Aortic smooth muscle cell (primary cell): ENCODE data around the gene TDRD9. TPM values are rescaled to one million over a fixed set of nuclear protein-coding genes. Genes with fewer than 3 reads are reported as not detected.

Source experiments
- total RNA-seq: library from RNA; depleted of rRNA; stranded (reverse); fragments of >200 nt; gene quantifications from 2 replicates; pipeline ENCODE4 v1.2.3, GENCODE V29; 2014

The TDRD9 gene, protein sequence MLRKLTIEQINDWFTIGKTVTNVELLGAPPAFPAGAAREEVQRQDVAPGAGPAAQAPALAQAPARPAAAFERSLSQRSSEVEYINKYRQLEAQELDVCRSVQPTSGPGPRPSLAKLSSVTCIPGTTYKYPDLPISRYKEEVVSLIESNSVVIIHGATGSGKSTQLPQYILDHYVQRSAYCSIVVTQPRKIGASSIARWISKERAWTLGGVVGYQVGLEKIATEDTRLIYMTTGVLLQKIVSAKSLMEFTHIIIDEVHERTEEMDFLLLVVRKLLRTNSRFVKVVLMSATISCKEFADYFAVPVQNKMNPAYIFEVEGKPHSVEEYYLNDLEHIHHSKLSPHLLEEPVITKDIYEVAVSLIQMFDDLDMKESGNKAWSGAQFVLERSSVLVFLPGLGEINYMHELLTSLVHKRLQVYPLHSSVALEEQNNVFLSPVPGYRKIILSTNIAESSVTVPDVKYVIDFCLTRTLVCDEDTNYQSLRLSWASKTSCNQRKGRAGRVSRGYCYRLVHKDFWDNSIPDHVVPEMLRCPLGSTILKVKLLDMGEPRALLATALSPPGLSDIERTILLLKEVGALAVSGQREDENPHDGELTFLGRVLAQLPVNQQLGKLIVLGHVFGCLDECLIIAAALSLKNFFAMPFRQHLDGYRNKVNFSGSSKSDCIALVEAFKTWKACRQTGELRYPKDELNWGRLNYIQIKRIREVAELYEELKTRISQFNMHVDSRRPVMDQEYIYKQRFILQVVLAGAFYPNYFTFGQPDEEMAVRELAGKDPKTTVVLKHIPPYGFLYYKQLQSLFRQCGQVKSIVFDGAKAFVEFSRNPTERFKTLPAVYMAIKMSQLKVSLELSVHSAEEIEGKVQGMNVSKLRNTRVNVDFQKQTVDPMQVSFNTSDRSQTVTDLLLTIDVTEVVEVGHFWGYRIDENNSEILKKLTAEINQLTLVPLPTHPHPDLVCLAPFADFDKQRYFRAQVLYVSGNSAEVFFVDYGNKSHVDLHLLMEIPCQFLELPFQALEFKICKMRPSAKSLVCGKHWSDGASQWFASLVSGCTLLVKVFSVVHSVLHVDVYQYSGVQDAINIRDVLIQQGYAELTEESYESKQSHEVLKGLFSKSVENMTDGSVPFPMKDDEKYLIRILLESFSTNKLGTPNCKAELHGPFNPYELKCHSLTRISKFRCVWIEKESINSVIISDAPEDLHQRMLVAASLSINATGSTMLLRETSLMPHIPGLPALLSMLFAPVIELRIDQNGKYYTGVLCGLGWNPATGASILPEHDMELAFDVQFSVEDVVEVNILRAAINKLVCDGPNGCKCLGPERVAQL (N-terminal part only)
- total RNA-seq: 0.26 and 1.6 TPM in 2 replicates

DNA sequence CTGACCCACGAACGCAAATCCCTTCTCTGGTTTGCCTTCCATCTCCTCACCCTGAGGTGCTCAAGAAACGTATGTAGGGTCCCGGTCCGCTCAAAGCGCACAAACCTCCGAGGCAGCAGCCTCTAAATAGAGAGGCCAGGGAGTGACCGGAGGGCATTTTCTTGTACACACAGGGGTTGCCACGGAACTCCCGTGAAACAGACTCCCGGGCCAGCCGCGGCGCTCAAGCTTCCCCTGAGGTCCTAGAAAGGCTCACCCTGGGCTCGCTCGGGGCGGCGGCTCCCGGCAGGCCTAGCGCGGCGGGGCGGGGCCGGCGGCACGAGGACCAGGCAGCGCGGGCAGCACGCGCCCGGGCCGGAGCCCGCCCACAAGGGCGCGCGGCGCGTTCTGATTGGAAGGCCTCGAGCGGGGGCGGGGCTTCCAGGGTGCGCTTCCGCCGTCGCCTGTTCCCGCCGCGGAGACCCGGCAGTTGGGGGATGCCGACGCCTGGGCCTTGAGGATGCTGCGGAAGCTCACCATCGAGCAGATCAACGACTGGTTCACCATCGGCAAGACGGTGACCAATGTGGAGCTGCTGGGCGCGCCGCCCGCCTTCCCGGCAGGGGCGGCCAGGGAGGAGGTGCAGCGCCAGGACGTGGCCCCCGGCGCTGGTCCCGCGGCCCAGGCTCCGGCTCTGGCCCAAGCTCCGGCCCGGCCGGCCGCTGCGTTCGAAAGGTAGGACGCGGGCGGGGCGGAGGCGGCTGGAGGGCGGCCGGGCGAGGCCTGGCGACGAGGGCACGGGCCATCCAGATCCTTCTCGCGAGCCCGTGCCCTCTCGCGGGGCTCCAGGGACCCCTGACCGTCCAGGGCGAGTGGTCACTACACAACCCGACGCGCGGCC lies at the start of gene TDRD9:
Gene TDRD9, plus strand, starts transcription at position 446 of the 880 bp plus-strand sequence. Its CDS starts 54 bp downstream, at position 500.

DNA sequence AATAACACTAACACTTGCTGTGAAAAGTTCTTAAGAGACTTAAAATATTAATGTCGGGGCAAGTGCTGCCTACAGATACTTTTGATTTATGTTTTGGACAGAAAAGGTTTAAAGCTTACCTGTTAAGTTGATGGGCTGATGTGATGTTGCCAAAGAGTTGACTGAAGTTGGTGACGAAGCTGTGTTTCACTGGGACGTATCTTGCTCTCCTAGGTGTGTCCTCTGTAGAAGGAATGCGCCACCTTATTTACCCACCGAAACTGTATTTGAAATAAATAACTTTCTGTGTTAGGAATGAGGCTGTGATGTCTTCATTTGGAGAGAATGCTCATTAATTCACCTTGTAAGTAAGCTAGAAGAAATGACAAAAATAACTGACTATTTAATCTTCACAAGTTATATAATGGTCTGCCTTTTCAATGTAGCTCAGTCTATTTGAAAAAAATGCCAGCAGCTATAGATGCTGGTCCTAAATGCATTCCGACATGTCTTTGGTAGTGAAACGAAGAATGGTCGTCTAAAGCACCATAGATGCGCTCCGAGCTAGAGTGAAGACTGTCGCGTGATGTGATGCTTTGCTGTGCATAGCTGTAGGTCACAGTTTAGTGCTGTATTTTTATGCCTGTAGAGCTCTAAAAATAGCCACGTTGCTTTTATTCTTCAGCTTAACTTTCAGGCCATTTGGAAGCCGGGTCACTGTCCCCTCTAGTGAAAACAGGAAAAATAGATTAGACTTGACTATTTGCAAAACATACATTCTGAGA lies 13.9 kb downstream of the TDRD9 start, which contains the start of gene RD3L:
Gene RD3L, minus strand, starts transcription at position 557 of the 764 bp plus-strand sequence. CDS start 834 bp downstream, outside the sequence.

DNA sequence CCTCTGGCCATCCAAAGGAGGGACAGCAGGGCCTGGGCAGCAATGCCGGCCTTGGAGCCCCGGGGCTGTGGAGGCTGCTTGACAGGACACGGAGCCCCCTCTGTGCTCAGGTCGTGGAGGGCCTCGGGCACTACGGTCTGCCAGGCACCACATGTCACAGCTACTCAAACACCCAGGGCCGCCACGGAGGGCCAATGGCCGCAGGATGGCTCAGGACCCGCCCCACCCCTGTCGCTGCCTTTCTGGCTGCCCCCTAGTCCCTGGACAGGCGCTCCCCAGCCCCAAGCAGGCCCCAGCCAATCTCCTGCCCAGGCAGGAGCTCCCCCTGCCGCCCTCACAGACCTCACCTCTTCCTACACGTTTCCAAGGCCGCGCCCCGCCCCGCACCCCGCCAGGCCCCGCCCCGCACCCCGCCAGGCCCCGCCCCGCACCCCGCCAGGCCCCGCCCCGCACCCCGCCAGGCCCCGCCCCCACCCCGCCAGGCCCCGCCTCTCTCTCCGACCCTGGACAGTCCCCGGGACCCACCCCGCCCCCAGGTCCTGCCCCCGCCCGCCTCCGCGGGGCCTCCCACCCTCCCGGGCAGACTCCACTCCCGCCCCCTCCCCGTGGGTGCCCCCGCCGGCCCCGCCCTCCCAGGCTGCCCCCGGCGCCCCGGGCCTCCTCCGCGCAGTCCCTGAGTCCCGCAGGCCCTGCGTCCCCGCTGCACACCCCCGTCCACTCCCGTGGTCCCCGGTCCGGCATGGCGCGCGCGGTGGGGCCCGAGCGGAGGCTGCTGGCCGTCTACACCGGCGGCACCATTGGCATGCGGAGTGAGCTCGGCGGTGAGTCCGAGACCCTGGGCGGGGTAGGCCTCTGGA lies 157.0 kb downstream of the TDRD9 start, which contains the start of gene ASPG:
Gene ASPG, plus strand, starts transcription at position 669 of the 857 bp plus-strand sequence. Its CDS starts 71 bp downstream, at position 740.

Other genes starting within 250 kb of the TDRD9 start
- 6.0 and 12.4 TPM in 2 replicates for gene XRCC3, start 213.0 kb upstream of the TDRD9 start, total RNA-seq
- gene ZFYVE21, start 212.6 kb upstream of the TDRD9 start, total RNA-seq: 60.4 and 61.0 TPM in 2 replicates
- gene PPP1R13B, start 80.9 kb upstream of the TDRD9 start, total RNA-seq: 1.8 and 3.6 TPM in 2 replicates
- gene RD3L, start 14.1 kb downstream of the TDRD9 start, total RNA-seq: not detected in 2 replicates
- not detected in 2 replicates for gene ASPG, start 157.2 kb downstream of the TDRD9 start, total RNA-seq
- gene KIF26A, start 210.1 kb downstream of the TDRD9 start, total RNA-seq: 0.06 and 0.40 TPM in 2 replicates